Stimulated activated CD4-positive, alpha-beta T cell treated with anti-CD3 and anti-CD28 coated beads, Interleukin-12 subunit alpha, Interleukin-12 subunit beta, amount 100 ng/mL, for 24 hours (primary cell): ENCODE data around the gene AGRP.
"Not testable (repeated sequence)": the region's sequence is repeated elsewhere in the genome, so short reads cannot be mapped to it uniquely, and the experiment has no call there.

Experiments
- DNase-seq, 2 experiments: peaks; one replicate each; pipeline ENCODE4 v3.0.0-alpha.2; 2020; ENCODE audit warnings: low read depth in 2 of 2

AGRP gene

DNA sequence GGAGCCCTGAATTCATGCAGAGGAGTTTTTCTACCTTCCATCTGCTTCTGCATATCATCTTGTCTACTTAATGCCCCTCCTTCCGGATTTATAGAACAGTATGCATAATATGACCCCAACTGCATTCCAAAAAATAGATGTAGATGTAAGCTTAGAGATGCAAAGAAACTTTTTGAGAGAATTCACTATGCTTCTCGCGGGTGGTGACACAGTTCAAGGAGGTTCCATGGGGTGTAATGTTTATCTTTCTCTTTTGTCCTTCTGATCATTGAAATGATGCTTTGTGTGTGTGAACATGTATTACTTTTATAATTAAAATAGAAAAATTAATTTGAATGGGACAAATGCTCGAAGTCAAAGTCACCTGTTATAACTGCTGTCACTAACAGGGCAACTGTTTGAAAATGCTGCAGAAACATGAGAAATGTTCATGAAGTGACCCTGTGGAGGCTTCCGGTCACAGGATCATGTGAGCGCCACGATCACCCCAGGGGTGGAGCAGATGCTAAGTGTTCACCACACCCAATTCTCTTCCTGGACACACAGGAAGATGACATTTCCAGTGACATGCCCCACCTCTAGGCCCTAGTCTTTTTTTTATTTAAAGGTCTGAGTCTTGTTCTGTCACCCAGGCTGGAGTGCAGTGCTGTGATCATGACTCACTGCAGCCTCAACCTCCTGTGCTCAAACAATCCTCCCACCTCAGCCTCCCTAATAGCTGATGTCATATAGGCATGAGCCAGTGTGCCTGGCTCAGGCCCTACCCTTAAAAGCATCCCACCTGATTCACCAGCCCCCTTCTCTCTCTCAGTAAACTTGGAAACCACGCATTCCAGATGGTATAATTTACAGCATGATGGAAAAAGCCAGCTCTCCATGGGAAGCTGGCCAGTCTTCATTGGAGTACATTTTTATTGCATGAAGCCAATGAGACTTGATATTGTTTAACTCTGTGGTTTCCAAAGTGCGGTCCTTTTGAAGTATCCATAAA, 21.0 kb upstream of the AGRP start:
- DNase-seq: no peak

DNA sequence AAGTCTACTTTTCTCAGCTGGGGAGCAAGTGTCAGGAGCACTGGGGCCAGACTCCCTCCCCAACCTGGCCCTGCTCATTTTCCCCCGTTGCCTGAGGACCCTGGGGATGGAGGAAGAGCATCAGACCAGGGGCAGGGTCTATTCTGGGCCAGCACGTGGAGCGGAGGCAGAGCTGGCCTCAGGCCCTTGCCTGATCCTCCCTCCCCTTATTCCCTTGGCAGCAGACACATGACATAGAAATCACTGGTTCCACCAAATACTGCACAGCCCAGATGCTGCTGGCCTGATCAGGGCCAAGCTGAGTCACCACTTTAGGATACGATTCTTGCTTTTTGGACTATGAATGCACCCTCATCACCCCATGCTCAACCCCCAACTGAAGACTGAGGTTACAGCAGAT, 15.8 kb upstream of the AGRP start:
- DNase-seq: no peak

DNA sequence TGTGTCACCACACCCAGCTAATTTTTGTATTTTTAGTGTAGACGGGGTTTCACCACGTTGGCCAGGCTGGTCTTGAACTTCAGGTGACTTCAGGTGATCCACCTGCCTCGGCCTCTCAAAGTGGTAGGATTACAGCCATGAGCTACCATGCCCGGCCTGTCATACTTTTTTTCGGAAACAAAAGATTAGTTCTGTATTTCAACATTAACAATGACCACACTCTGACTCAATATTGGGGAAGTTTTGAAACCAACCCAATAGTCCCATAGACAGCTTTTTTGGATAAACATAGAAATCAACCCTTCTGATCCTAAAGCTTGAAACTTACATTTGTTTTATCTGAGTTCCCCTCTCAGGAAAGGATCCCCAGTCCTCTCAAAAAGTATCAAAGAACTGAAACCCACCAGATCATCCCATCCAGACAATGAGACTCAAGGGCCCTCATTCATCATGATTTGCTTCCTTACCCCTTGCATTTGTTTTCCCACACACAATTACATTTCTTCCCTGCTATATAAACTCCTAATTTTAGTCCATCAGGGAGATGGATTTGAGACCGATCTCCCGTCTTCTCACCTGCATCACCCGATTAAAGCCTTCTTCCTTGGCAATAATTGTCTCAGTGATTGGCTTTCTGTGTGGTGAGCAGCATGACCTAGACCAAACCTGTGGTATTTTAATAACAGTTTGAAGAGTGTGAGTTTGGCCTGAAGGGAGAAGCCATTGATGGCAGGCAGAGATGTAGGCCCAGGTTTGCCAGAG, 7.2 kb upstream of the AGRP start:
- no peak for DNase-seq

- no peak for DNase-seq
These were observed 6.2 kb upstream of the AGRP start for GRCh38 chr16:67489401-67490083.

- not testable (repeated sequence) for DNase-seq
These were observed 4.2 kb upstream of the AGRP start for GRCh38 chr16:67487561-67487960.

GRCh38 chr16:67486805-67487204, 3.5 kb upstream of the AGRP start:
- no peak for DNase-seq

GRCh38 chr16:67483731-67484525, 581 bp upstream of the AGRP start:
- DNase-seq: no peak

DNA sequence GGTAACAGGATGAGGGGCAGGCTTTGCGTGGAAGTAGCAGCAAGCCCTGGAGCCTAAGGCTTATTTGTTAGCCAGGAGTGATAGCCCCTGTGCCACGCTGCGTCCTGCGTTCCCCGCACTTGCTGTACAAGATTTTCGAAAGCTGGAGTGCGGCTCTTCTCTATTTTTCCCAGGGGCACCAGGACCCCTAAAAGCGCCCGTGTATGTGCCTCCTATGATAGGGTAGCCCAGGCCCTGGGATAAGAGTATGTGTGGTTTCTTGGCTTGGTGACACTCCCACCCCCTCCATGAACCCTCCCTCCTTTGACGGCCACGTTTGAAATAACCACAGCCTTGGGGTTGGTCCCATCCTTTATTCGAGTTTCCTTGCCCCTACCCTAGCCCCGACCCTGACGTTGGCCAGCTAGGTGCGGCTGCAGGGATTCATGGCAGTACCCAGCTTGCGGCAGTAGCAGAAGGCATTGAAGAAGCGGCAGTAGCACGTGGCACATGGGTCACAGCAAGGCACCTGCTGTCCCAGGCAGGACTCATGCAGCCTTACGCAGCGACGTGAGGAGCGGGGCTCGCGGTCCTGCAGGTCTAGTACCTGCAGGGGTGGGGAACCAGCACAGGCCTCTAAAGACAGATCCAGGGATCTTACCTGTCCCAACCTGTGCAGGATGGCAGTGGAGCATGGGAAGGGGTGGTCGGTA, 968 bp downstream of the AGRP start:
- no peak for DNase-seq

- peak in 1 of 2 experiments; percentile 52 for DNase-seq
These were observed 1.6 kb downstream of the AGRP start for GRCh38 chr16:67481561-67482232.

- DNase-seq: peak; percentile 97 to 99
These were observed 2.4 kb downstream of the AGRP start, which contains the start of gene ATP6V0D1 for GRCh38 chr16:67480833-67481560. TSS of gene ATP6V0D1 (minus strand) at chr16:67481157. CDS start at chr16:67481086, 71 bp downstream.

DNA sequence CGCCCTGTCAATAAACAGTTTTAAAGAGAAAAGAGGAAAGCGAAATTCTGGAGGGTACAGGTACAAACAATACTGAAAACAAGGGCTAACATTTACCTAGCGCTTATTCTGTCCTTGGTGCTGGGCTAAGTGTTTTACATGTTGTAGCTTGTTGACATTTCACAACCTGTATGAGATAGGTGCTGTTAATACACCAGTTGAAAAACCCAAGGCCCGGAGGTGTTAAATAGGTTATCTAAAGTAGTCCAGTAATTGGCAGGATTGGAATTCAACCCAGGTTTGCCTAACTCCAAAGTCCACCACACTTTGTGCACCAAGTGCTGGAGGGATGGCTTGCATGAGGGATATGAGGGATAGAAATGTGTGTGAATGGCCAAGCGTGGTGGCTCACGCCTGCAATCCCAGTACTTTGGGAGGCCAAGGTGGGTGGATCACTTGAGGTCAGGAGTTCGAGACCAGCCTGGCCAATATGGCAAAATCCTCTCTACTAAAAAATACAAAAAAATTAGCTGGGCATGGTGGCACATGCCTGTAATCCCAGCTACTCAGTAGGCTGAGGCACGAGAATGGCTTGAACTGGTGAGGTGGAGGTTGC, 5.3 kb downstream of the AGRP start:
- no peak for DNase-seq

- DNase-seq: no peak
These were observed 8.5 kb downstream of the AGRP start for GRCh38 chr16:67474551-67475455.

- DNase-seq: no peak
These were observed 11.5 kb downstream of the AGRP start for GRCh38 chr16:67471758-67472384.

- DNase-seq: no peak
These were observed 13.0 kb downstream of the AGRP start for GRCh38 chr16:67470359-67470758.

GRCh38 chr16:67468731-67469130, 14.6 kb downstream of the AGRP start:
- DNase-seq: no peak

GRCh38 chr16:67466581-67466980, 16.8 kb downstream of the AGRP start:
- no peak for DNase-seq

GRCh38 chr16:67464565-67464964, 18.8 kb downstream of the AGRP start:
- no peak for DNase-seq
